Retina (tissue), 1 donor: ENCODE results near the gene JAK1.
A peak's percentile ranks its signal among the peaks of the same experiment; 100 is the strongest.

Source experiments
- DNase-seq: peaks from one replicate; pipeline ENCODE4 v3.0.0-alpha.2; 2016

Gene JAK1

GRCh38 chr1:64887689-64888217 lies 78.6 kb downstream of the JAK1 start:
- DNase-seq = no peak

GRCh38 chr1:64886877-64887276 lies 79.5 kb downstream of the JAK1 start:
- peak; percentile 43 for DNase-seq

- no peak for DNase-seq
Observed at GRCh38 chr1:64885648-64886047, 80.7 kb downstream of the JAK1 start.

GRCh38 chr1:64884261-64885040 lies 81.9 kb downstream of the JAK1 start:
- no peak for DNase-seq

GRCh38 chr1:64882574-64883255 lies 83.6 kb downstream of the JAK1 start:
- DNase-seq = no peak

GRCh38 chr1:64881281-64881680 lies 85.1 kb downstream of the JAK1 start:
- no peak for DNase-seq

- no peak for DNase-seq
Observed at GRCh38 chr1:64880449-64880848, 85.9 kb downstream of the JAK1 start.

GRCh38 chr1:64878931-64879611 lies 87.3 kb downstream of the JAK1 start:
- DNase-seq = no peak

GRCh38 chr1:64878090-64878489 lies 88.3 kb downstream of the JAK1 start:
- DNase-seq = no peak

- DNase-seq = no peak
Observed at GRCh38 chr1:64877598-64877997, 88.8 kb downstream of the JAK1 start.

- no peak for DNase-seq
Observed at GRCh38 chr1:64877151-64877550, 89.2 kb downstream of the JAK1 start.

GRCh38 chr1:64875606-64876005 lies 90.7 kb downstream of the JAK1 start:
- DNase-seq = no peak

- DNase-seq = no peak
Observed at GRCh38 chr1:64875101-64875500, 91.2 kb downstream of the JAK1 start.

- no peak for DNase-seq
Observed at GRCh38 chr1:64874666-64875065, 91.7 kb downstream of the JAK1 start.

- no peak for DNase-seq
Observed at GRCh38 chr1:64873576-64873975, 92.8 kb downstream of the JAK1 start.

- no peak for DNase-seq
Observed at GRCh38 chr1:64872067-64872466, 94.3 kb downstream of the JAK1 start.

GRCh38 chr1:64871256-64871655 lies 95.1 kb downstream of the JAK1 start:
- DNase-seq = no peak

GRCh38 chr1:64867266-64867665 lies 99.1 kb downstream of the JAK1 start:
- DNase-seq = no peak

GRCh38 chr1:64866689-64867088 lies 99.7 kb downstream of the JAK1 start:
- no peak for DNase-seq

- DNase-seq = no peak
Observed at GRCh38 chr1:64865105-64865757, 101.1 kb downstream of the JAK1 start.

- no peak for DNase-seq
Observed at GRCh38 chr1:64864018-64864940, 102.1 kb downstream of the JAK1 start.

- DNase-seq = peak; percentile 34
Observed at GRCh38 chr1:64861611-64862010, 104.7 kb downstream of the JAK1 start.
